ENCODE data around the gene HHAT.

Gene HHAT

DNA sequence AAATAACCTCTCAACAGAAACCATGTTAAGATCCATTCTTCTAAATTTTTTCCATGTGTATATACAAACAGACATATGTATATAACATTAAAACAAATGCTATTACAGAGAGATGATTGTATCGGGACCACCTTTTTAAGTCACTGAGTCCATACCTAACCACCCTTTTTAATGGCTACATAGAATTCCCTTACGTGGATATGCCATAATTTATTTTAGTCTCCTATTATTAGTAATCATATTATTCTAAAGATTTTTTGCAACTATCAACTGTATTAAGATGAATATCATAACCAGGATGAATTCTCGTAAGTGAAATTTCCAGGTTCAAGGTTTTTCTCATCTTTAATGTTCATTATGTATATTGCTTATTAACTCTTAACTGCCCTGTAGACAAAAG is 259.7 kb downstream of the HHAT start:
- in situ Hi-C loops (cut with HindIII; ENCODE audit: low sequenced_read_pairs): loop anchor here (10.0 kb wide), 1 partner anchor 246 kb away; no protein-coding TSS in a partner anchor

DNA sequence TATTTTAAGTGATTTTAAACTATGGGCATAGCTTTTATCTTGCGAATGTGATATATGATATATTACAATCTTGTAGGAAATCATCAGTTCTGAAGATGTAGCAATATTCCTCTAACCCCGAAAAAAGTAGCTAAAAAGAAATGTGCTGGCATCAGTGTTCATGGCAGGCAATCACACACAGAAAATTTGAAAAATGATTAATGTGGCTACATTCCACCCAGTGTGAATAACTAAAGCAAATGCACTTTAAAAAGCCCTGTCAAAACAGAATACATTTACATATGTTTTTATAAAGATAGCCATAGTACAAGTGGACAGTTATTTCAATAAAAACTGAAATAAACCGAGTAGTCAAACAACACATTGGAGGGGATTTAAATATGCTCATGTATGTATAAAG is 260.2 kb downstream of the HHAT start:
- in situ Hi-C loops (cut with HindIII; ENCODE audit: low sequenced_read_pairs): loop anchor here (10.0 kb wide), 1 partner anchor 246 kb away; no protein-coding TSS in a partner anchor

DNA sequence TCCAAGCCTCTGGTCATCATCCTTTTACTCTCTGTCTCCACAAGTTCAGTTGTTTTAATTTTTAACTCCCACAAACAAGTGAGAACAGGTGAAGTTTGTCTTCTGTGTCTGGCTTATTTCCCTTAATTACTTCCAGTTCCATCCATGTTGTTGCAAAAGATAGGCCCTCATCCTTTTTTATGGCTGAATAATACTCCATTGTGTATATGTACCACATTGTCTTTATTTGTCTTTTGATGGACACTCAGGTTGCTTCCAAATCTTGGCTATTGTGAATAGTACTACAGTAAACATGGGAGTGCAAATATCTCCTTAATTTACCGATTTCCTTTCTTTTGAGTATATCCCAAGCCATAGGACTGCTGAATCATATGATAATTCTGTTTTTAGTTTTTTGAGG is 262.5 kb downstream of the HHAT start:
- in situ Hi-C loops (cut with HindIII; ENCODE audit: low sequenced_read_pairs): no loop called here

DNA sequence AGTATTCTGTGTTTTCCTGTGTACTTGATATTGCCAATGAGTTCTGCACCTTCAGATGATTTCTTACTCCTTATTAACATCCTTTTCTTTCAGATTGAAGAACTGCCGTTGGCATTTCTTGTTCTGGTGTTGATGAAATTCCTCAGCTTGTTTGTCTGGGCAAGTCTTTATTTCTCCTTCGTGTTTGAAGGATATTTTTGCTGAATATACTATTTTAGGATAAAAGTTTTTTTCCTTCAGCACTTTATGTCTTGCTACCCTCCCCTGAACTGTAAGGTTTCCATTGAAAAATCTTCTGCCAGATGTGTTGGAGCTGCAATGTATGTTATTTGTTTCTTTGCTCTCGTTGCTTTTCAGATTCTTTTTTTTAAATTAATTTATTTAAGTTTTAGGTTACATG is 265.9 kb downstream of the HHAT start:
- in situ Hi-C loops (cut with HindIII; ENCODE audit: low sequenced_read_pairs): no loop called here

DNA sequence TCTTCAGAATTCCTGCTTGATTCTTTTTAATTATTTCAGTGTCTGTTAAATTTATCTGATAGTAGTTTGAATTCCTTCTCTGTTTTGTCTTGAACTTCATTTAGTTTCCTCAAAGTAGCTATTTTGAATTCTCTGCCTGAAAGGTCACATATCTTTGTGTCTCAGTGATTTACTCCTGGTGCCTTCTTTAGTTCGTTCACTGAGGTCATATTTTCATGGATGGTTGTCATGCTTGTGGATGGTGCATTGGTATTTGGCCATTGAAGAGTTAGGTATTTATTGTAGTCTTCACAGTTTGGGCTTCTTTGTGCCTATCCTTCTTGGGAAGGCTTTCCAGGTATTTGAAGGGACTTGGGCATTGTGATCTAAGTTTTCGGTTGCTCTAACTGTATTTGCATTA is 267.9 kb downstream of the HHAT start:
- in situ Hi-C loops (cut with HindIII; ENCODE audit: low sequenced_read_pairs): no loop called here

DNA sequence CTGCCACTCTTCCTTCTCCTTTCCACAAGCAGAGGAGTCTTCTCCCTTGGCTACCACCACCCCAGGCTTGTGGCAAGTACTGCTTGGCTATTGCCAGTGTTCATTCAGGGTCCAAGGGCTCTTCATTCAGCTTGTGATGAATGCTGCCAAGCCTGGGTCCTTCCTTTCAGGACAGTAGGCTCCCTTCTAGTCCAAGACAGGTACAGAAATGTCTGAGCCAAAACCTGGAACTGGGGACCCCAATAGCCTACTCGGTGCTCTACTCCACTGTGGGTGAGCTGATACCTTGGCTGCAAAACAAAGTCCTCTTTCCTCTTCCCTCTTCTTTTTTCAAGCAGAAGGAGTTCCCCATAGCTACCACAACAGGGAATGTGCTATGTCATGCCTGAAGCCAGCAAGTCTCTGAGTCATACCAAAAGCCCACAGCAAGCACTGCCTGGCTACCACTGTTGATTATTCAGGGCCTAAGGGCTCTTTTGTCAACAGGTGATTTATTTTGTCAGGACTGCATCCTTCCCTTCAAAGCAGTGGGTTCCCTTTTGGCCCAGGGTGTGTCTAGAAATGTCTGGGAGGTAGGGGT is 268.9 kb downstream of the HHAT start:
- in situ Hi-C loops (cut with HindIII; ENCODE audit: low sequenced_read_pairs): no loop called here

DNA sequence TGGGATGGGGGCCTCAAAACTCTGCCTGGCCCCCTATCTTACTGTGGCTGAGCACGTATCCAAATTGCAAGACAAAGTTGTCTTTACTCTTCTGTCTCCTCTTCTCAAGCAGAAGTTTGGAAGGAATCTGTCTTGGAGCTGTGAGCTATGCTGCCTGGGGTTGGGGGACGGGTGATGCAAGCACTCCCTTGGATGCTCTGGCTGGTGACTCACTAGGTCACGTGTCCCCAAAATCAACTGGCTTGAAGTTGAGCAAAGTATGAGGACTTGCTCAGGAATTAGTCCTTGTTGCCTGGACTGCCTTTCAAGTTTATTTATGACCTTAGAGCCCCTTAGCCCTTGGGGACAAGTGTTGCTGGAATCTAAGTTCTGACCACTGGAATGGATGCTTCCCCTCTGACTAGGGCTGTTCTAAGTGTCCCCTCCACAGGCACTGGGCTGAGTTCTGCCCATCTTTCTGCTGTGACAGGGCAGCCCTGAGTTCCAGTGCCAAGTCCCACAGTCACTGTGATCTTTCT is 269.5 kb downstream of the HHAT start:
- in situ Hi-C loops (cut with HindIII; ENCODE audit: low sequenced_read_pairs): no loop called here

DNA sequence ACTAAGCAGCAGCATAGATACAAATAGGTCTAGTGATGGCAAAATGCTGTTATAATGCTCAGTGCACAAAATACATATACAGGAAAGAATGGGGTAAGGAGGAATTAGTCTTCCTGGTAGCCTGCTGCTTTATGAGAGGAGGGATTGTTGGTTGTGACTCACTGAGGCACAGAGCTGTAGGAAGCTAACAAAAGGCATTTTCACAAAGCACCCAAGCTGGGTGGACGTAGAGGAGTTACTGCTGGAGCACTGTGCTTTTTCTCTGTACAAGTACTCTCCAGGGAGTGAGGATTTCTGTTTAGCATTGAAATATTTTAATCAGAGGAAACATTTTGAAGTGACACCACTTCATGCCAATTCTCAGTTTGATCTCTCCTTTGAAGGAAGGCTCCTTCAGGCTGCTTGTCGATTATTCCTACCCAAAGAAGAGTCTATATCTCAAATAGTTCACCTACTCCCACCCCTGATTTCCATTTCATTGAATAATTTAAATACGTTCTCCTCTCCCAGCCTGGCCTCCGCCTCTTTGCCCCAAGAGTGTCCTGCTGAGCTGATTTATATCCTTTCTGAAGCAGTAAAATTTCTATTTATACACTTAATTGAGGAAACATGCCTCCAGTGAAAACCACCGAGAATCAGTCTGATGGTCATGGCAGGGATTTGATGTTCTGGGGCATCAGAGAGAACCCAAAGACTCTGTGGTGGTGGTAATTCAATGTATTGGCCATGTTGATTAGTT is 271.9 kb downstream of the HHAT start:
- in situ Hi-C loops (cut with HindIII; ENCODE audit: low sequenced_read_pairs): no loop called here

DNA sequence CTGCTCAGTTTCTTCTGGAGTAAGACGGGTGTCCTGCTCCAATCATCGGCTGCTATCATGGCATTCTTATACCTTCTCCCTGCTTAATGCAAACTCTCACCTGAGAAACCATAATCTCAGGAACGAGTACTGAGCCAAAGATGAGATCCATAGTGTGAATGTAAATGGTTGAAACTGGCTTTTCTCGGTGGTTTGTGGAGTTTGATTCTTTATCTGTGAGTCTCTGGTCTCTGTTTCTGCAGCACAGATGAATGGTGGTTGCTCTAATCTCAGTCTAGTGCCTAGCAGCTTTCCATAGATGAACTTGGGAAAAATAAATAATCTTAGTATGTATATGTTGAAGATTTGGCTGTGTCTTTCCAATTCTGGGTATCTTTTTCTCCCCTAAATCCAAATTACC is 274.4 kb downstream of the HHAT start:
- in situ Hi-C loops (cut with HindIII; ENCODE audit: low sequenced_read_pairs): no loop called here

DNA sequence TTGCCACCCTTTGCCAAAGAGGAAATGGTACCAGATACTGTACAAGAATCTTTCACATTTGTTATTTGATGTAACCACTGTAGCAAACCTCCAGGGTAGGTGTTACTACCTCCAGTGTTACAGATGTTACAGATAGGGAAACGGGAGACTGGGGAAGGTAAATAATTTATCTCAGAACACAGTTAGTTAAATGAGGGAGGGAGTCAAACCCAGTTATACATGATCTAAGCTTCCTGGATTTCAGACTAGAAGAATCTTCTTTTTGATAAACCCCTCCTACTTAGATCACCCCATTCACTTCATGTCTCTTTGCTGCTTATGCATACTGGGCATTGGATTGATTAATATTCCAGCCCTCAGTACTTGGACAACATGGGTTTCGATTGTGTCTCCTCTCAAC is 276.4 kb downstream of the HHAT start:
- in situ Hi-C loops (cut with HindIII; ENCODE audit: low sequenced_read_pairs): no loop called here

DNA sequence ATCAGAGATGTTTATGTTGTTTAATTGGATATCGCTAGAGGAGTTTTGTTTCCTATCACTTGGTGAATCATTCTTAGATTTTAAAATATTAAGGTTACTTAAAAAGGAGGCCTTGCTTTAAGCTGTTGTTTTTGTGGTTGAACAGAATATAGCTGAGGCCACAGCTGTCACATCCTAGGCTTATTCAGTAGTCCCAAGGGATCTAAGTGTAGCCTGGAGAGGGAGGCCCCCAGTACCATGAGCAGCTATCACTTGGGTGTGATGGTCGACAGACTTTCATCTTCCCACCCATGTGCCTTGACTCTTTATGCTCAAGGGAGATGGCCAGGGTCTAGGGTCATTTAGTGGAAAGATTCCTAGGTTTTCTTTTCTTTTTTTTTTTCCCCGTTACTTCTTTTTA is 278.7 kb downstream of the HHAT start:
- in situ Hi-C loops (cut with HindIII; ENCODE audit: low sequenced_read_pairs): no loop called here

DNA sequence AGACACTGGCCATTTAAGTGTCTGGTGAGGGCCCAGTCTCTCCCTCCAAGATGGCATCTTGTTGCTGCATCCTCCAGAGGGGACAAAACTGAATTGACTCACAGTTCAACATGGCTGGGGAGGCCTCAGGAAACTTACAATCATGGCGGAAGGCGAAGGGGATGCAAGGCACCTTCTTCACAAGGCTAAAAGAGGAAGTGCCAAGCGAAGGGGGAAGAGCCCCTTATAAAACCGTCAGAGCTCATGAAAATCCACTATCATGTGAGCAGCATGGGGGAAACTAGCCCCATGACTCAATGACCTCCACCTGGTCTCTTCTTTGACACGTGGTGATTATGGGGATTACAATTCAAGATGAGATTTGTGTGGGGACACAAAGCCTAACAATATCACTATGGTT is 280.1 kb downstream of the HHAT start:
- in situ Hi-C loops (cut with HindIII; ENCODE audit: low sequenced_read_pairs): no loop called here

DNA sequence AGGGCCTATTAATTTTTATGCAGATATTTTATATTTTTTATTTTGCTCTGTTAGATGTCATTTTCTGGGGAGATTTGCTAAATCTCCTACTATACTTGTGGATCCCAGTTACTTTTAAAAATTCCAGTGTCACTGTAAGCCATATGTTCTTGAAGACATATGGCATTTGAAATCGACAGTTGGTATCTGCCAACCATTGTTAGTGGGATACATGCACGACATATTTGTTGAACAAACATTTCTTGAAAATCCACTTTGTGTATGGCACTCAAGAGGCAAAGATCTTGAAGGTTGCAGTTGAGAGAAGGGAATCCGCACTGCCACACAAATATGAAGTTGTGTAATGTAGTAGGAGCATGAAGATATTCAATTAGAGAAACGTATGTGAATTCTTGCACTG is 287.7 kb downstream of the HHAT start:
- in situ Hi-C loops (cut with HindIII; ENCODE audit: low sequenced_read_pairs): no loop called here

DNA sequence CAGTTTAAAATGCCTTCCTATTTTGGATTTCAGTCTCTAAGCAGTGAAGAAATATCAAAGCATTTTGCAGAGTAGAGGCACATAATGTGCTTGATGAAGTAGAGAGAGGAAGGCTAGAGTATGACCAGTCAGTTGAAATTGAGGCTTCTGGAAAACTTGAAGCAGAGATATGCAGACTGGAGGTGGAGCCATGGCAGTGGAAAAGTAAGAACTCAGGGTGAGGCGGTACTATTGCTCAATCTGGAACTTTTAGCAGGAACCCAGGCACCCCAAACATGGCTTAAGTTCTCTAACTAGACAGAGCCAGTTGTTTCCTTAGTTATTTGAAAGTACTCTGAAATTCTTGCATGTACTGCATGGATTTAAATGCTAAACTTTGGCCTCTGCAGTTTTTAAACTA is 288.6 kb downstream of the HHAT start:
- in situ Hi-C loops (cut with HindIII; ENCODE audit: low sequenced_read_pairs): no loop called here

DNA sequence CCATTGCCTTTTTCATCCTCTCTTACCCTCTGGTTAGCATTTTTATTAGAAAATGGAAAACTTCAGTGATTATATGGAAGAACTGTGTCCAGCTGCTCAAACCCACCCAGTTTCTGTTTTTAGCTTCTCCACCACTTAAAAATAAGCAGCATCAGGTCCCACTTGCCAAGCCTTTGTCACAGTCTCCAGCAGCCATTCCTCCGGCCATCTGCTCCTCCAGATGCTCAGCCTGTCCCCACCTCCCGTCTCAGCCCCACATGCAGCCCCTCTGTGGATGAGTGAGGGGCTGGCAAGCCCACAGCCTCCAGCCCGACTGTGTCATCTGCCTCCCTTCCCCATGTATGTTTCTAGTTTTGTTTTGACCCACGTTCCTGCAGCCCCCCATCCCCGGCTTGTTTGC is 289.7 kb downstream of the HHAT start:
- in situ Hi-C loops (cut with HindIII; ENCODE audit: low sequenced_read_pairs): no loop called here

DNA sequence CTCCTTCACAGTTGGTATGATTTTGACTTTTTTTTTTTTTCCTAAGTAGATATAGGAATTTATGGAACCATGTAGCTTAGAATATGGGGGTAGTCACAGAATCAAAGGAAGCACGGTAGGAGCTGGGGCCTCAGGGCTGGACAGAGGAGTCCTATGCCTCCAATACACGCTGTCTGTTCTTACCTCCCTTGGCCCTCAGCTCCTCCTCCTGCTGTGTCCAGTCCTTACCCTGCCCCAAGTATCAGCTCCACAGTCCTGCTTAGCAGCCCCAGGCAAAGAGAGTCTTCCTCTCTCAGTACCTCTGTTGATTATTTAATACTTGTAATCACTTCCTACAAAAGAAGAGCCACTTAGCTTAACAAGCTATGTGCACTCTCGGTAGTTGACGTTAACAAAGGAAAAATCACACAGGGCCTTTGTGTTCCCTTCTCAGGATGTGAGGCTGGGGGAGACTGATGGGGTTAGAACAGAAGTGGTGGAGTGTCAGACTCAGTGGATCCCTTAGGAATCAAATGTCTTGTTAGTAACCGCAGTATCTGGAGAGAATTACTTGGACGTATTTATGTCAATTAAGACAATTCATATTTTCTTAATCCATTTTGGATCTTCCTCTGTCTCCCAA is 292.3 kb downstream of the HHAT start:
- in situ Hi-C loops (cut with HindIII; ENCODE audit: low sequenced_read_pairs): no loop called here

DNA sequence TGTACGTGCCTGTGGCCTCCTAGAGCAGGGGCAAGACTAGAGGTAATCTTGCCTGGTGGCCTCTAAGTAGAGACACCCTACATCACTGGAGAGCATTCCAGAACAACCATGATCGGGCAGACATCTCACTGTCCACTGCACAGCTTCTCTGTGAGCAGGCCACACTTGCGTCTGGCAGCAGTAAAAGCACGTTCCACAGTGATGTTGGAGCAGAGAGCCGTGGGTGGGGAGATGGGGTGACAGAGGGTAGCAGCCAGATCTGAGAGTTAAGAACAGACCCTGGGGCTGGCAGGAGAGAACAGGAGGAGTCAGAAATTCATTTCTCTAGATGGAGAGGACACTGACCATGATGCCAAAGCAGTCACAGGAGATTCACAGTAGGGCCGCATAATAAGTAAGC is 293.0 kb downstream of the HHAT start:
- in situ Hi-C loops (cut with HindIII; ENCODE audit: low sequenced_read_pairs): no loop called here

DNA sequence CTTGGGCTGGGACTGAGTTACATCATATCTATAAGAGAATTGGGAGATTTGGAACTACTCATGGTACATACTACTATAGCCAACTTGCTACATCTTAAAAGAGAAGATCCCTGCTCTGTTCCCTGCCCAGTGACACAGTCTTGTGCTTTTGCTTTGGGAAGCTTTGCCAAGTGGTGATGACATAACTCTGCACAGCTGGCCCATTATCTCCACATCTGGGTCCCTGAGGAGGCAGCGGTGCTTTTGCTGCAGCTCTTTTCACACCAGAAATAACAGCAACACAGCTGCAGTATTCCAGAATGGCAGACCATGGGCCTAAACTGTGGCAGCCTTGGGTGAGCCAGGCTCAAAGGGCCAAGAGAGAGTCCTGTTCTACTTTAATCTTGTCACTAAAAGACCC is 296.0 kb downstream of the HHAT start:
- in situ Hi-C loops (cut with HindIII; ENCODE audit: low sequenced_read_pairs): no loop called here

DNA sequence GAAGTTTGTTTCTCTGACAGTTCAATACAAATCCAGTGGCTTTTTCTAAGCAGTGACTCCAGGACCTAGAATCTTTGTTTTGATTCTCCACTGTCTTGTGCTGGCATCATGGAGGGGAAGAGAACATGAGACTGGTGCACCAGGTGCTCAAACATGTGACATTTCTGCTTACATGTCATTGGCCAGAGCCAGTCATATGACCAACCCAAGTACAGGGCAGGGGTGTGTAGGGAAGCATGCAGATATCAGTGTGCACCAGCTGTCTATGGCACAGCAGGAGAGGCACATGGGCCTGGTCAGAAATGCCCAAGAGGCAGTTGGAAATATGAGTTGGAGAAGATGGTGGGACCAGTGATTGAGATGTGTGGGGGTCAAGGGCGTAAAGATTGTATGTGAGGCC is 297.0 kb downstream of the HHAT start:
- in situ Hi-C loops (cut with HindIII; ENCODE audit: low sequenced_read_pairs): no loop called here

DNA sequence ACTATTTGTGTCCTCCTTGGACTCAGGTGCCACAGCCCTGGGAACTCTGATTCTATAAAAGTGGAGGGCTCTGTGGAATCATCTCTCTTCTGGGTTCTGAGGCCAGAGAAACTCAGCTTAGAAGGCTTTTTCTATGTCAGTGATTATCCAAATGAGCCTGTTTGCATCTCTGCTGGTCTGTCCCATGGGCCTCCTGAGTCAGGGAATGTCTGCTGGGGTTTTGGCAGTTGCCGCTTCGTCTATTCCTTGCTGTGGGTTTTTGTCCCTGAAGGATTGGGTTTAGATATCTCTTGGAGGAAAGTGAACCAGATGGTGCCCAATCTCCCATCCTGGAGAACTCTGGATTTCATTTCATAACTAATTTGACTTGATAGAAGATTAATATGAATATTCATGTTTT is 297.6 kb downstream of the HHAT start:
- in situ Hi-C loops (cut with HindIII; ENCODE audit: low sequenced_read_pairs): no loop called here

DNA sequence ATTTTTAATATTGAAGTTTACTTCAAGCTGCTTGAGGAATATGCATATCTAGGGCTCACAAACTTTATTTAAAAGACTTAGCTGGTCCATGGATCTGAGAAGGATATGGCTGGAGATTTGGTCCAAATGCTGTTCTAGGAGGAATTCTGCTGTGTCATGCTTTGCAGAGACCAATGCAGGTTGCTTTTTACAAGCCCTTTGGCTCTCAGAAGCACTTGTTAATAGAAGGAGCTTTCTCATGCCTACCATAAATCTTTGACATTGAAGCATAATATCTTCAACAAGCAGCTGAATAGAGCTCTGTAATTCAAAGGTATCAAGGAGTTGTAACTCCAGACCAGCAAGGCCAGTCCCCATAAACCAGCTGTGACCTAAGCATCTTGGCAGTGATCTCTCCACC is 299.1 kb downstream of the HHAT start:
- in situ Hi-C loops (cut with HindIII; ENCODE audit: low sequenced_read_pairs): no loop called here

DNA sequence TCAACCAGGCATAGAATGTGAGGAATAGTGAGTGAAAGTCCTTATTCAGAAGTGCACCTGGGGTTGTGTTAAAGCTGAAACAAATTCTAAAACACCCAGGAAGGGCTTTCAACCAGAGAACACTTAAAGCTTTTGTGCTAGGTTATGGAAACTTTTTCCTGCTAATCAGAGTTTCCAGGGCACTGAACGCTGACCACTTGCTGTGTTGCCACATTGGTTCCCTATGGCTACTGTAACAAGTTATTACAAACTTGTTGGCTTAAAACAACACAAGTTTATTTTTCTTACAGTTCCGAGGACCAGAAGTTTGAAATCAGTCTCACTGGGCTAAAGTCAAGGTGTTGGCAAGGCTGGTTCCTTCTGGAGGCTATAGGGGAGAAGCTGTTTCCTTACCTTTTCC is 300.6 kb downstream of the HHAT start:
- in situ Hi-C loops (cut with HindIII; ENCODE audit: low sequenced_read_pairs): no loop called here

All from endothelial cell of hepatic sinusoid (primary cell).